HepG2 (cell line): ENCODE results near the gene RFX2. TPM values are rescaled to one million over a fixed set of nuclear protein-coding genes. Genes with fewer than 3 reads are reported as not detected.
A peak's percentile ranks its signal among the peaks of the same experiment; 100 is the strongest.

ENCODE experiments used
- DNMT3B ChIP-seq: conservative IDR thresholded peaks from 2 replicates; pipeline ENCODE4 v1.6.1; 2016; ENCODE audit warnings: missing biosample characterization, control low read depth
- ETV5 ChIP-seq: IDR thresholded peaks from 2 replicates; pipeline ENCODE4 v1.6.1; 2018; ENCODE audit warnings: missing biosample characterization, missing genetic modification reagents, inconsistent platforms, borderline replicate concordance
- HNRNPLL ChIP-seq: fragments of 200-400 bp; formaldehyde crosslinking; IDR thresholded peaks from 2 replicates; pipeline ENCODE4 v1.6.1; 2017; ENCODE audit warnings: mild to moderate bottlenecking, low read depth, low read length; ENCODE audit not compliant: poor library complexity, severe bottlenecking
- JDP2 ChIP-seq: sonication (generic); formaldehyde crosslinking; IDR thresholded peaks from 2 replicates; pipeline ENCODE4 v1.8.1; 2022; ENCODE audit warnings: missing genetic modification reagents, borderline replicate concordance
- MED8 ChIP-seq: sonication (generic); formaldehyde crosslinking; IDR thresholded peaks from 2 replicates; pipeline ENCODE4 v1.8.1; 2023; ENCODE audit warnings: mild to moderate bottlenecking, missing genetic modification reagents; ENCODE audit not compliant: insufficient replicate concordance
- MEF2D ChIP-seq: sonication (generic); formaldehyde crosslinking; IDR thresholded peaks from 2 replicates; pipeline ENCODE4 v1.5.1; 2020; ENCODE audit warnings: mild to moderate bottlenecking, missing genetic modification reagents
- NFE2 ChIP-seq: sonication (generic); formaldehyde crosslinking; IDR thresholded peaks from 2 replicates; pipeline ENCODE4 v1.4.0; 2020; ENCODE audit warnings: missing genetic modification reagents
- RXRA ChIP-seq: sonication (generic); formaldehyde crosslinking; IDR thresholded peaks from 2 replicates; pipeline ENCODE4 v1.5.1; 2020; ENCODE audit warnings: missing genetic modification reagents
- SMYD3 ChIP-seq: sonication (generic); formaldehyde crosslinking; IDR thresholded peaks from 2 replicates; pipeline ENCODE4 v1.8.1; 2023; ENCODE audit warnings: mild to moderate bottlenecking, missing genetic modification reagents
- ZNF160 ChIP-seq: sonication (generic); formaldehyde crosslinking; IDR thresholded peaks from 2 replicates; pipeline ENCODE4 v1.8.0; 2022; ENCODE audit warnings: mild to moderate bottlenecking, inconsistent platforms, missing genetic modification reagents
- ZNF235 ChIP-seq: sonication (generic); formaldehyde crosslinking; IDR thresholded peaks from 2 replicates; pipeline ENCODE4 v1.8.1; 2023; ENCODE audit warnings: mild to moderate bottlenecking, missing genetic modification reagents, borderline replicate concordance
- ZNF337 ChIP-seq: sonication (generic); formaldehyde crosslinking; IDR thresholded peaks from 2 replicates; pipeline ENCODE4 v1.5.1; 2020; ENCODE audit warnings: missing genetic modification reagents, low read depth, mild to moderate bottlenecking, borderline replicate concordance
- ZNF430 ChIP-seq: sonication (generic); formaldehyde crosslinking; IDR thresholded peaks from 2 replicates; pipeline ENCODE4 v1.9.0; 2021; ENCODE audit warnings: mild to moderate bottlenecking, missing genetic modification reagents
- ZNF589 ChIP-seq: sonication (generic); formaldehyde crosslinking; conservative IDR thresholded peaks from 2 replicates; pipeline ENCODE4 v1.8.0; 2022; ENCODE audit warnings: mild to moderate bottlenecking, moderate library complexity, missing genetic modification reagents
- ZNF777 ChIP-seq: sonication (generic); formaldehyde crosslinking; IDR thresholded peaks from 2 replicates; pipeline ENCODE4 v1.4.0; 2020; ENCODE audit warnings: missing genetic modification reagents
- polyA plus RNA-seq, 8 experiments: library from polyadenylated mRNA; depleted of rRNA in 3 of 8; stranded (reverse) in 7 of 8; unstranded in 1 of 8; fragments of >200 nt; fragmentation: Illumina TruSeq in 4 of 8; extraction: Trizol in 4 of 8; gene quantifications; 2 replicates each; pipeline versions ENCODE4 v1.2.1 to v1.2.3, GENCODE V29; 2011 to 2016; ENCODE audit warnings: low read depth in 4 of 8, missing spikeins in 1 of 8, mixed read lengths in 1 of 8; ENCODE audit not compliant: insufficient read depth in 1 of 8
- total RNA-seq, 5 experiments: library from RNA; depleted of rRNA; stranded (reverse); fragments of >200 nt; fragmentation: Illumina TruSeq; extraction: Trizol; gene quantifications; 2 replicates each; pipeline ENCODE4 v1.2.3, GENCODE V29; 2016; ENCODE audit warnings: low read depth in 1 of 5
- TF ChIP-seq, protein P1 (sequence below): sonication (generic); formaldehyde crosslinking; IDR thresholded peaks from 2 replicates; pipeline ENCODE4 v1.8.1; 2023; ENCODE audit warnings: mild to moderate bottlenecking, missing genetic modification reagents
- TF ChIP-seq, protein P2 (sequence below): sonication (generic); formaldehyde crosslinking; IDR thresholded peaks from 2 replicates; pipeline ENCODE4 v1.9.0; 2021; ENCODE audit warnings: missing genetic modification reagents, mild to moderate bottlenecking, borderline replicate concordance
- TF ChIP-seq, protein P3 (sequence below): sonication (generic); formaldehyde crosslinking; IDR thresholded peaks from 2 replicates; pipeline ENCODE4 v1.8.0; 2022; ENCODE audit warnings: mild to moderate bottlenecking, missing genetic modification reagents, borderline replicate concordance
- TF ChIP-seq, protein P4 (sequence below): sonication (generic); formaldehyde crosslinking; IDR thresholded peaks from 2 replicates; pipeline ENCODE4 v1.5.0; 2020; ENCODE audit warnings: missing genetic modification reagents
- TF ChIP-seq, protein P5 (sequence below): IDR thresholded peaks from 2 replicates; pipeline ENCODE4 v1.6.1; 2016; ENCODE audit warnings: missing genetic modification reagents, missing compliant biosample characterization
- TF ChIP-seq, protein P6 (sequence below): sonication (generic); formaldehyde crosslinking; conservative IDR thresholded peaks from 2 replicates; pipeline ENCODE4 v1.4.0; 2020; ENCODE audit warnings: missing genetic modification reagents

The RFX2 gene
- total and polyA plus RNA-seq, 2 of the 13 experiments (the other 11 are each of a cell fraction or from before 2014, with no cell fraction given), result 2.8 to 3.3 TPM

DNA sequence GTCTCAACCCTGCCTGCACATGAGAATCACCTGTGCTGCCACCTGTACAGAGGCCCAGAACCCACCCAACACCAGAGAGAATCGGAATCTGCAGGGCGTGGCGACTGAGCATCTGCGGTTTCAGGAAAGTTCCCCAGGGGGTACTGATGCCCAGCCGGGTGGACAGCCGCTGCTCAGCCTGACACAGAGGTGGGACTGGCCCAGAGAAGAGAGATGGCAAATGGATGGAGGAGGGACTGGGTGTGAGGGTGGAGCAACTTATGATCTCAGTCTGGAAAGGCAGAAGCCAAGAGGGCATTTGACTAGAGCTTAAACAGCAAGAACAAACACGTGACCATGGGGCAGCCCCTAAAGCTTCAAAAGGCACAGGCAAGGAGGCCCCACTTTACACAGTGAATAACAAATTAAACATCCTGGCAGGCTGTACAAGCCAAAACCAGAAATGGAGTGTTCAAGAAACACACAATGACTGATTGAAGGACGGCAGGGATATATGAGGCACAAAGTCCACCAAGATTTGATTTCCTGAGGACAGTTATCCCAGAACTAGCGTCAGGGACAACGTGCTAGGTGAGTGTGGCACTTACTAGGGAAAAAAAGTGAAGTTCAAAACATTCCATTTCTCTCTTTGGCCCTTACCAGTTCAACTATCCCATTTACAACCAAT lies 135.4 kb downstream of the RFX2 start (continued):
- TF ChIP-seq, protein P1, sequence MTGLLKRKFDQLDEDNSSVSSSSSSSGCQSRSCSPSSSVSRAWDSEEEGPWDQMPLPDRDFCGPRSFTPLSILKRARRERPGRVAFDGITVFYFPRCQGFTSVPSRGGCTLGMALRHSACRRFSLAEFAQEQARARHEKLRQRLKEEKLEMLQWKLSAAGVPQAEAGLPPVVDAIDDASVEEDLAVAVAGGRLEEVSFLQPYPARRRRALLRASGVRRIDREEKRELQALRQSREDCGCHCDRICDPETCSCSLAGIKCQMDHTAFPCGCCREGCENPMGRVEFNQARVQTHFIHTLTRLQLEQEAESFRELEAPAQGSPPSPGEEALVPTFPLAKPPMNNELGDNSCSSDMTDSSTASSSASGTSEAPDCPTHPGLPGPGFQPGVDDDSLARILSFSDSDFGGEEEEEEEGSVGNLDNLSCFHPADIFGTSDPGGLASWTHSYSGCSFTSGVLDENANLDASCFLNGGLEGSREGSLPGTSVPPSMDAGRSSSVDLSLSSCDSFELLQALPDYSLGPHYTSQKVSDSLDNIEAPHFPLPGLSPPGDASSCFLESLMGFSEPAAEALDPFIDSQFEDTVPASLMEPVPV (CRISPR knock-in tag), result no peak
- TF ChIP-seq, protein P2, sequence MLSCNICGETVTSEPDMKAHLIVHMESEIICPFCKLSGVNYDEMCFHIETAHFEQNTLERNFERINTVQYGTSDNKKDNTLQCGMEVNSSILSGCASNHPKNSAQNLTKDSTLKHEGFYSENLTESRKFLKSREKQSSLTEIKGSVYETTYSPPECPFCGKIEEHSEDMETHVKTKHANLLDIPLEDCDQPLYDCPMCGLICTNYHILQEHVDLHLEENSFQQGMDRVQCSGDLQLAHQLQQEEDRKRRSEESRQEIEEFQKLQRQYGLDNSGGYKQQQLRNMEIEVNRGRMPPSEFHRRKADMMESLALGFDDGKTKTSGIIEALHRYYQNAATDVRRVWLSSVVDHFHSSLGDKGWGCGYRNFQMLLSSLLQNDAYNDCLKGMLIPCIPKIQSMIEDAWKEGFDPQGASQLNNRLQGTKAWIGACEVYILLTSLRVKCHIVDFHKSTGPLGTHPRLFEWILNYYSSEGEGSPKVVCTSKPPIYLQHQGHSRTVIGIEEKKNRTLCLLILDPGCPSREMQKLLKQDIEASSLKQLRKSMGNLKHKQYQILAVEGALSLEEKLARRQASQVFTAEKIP (CRISPR knock-in tag), result no peak
- TF ChIP-seq NFE2 (no peak), SMYD3 (CRISPR knock-in tag) (no peak), ZNF235 (CRISPR knock-in tag) (no peak), ZNF160 (CRISPR knock-in tag) (no peak), ETV5 (CRISPR knock-in tag) (peak; percentile 91; the same call in 1 of the 2 replicates), HNRNPLL (no peak), RXRA (CRISPR knock-in tag) (peak; percentile 51; the same call in 1 of the 2 replicates), DNMT3B (CRISPR knock-in tag) (peak; percentile 93), ZNF589 (CRISPR knock-in tag) (no peak), MEF2D (CRISPR knock-in tag) (peak; percentile 62; the same call in 1 of the 2 replicates), ZNF337 (CRISPR knock-in tag) (no peak), ZNF777 (CRISPR knock-in tag) (no peak), MED8 (CRISPR knock-in tag) (no peak), ZNF430 (CRISPR knock-in tag) (peak; percentile 77; the same call in 1 of the 2 replicates), JDP2 (no peak)
- TF ChIP-seq, protein P3, sequence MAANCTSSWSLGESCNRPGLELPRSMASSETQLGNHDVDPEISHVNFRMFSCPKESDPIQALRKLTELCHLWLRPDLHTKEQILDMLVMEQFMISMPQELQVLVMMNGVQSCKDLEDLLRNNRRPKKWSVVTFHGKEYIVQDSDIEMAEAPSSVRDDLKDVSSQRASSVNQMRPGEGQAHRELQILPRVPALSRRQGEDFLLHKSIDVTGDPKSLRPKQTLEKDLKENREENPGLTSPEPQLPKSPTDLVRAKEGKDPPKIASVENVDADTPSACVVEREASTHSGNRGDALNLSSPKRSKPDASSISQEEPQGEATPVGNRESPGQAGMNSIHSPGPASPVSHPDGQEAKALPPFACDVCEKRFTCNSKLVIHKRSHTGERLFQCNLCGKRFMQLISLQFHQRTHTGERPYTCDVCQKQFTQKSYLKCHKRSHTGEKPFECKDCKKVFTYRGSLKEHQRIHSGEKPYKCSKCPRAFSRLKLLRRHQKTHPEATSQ (CRISPR knock-in tag), result no peak
- TF ChIP-seq, protein P4, sequence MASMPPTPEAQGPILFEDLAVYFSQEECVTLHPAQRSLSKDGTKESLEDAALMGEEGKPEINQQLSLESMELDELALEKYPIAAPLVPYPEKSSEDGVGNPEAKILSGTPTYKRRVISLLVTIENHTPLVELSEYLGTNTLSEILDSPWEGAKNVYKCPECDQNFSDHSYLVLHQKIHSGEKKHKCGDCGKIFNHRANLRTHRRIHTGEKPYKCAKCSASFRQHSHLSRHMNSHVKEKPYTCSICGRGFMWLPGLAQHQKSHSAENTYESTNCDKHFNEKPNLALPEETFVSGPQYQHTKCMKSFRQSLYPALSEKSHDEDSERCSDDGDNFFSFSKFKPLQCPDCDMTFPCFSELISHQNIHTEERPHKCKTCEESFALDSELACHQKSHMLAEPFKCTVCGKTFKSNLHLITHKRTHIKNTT (CRISPR knock-in tag), result no peak
- TF ChIP-seq, protein P5, sequence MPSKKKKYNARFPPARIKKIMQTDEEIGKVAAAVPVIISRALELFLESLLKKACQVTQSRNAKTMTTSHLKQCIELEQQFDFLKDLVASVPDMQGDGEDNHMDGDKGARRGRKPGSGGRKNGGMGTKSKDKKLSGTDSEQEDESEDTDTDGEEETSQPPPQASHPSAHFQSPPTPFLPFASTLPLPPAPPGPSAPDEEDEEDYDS, result peak; percentile 82
- TF ChIP-seq, protein P6, sequence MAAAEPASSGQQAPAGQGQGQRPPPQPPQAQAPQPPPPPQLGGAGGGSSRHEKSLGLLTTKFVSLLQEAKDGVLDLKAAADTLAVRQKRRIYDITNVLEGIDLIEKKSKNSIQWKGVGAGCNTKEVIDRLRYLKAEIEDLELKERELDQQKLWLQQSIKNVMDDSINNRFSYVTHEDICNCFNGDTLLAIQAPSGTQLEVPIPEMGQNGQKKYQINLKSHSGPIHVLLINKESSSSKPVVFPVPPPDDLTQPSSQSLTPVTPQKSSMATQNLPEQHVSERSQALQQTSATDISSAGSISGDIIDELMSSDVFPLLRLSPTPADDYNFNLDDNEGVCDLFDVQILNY (CRISPR knock-in tag), result no peak
